ENCODE results near the gene CFAP221.

CFAP221 gene

DNA sequence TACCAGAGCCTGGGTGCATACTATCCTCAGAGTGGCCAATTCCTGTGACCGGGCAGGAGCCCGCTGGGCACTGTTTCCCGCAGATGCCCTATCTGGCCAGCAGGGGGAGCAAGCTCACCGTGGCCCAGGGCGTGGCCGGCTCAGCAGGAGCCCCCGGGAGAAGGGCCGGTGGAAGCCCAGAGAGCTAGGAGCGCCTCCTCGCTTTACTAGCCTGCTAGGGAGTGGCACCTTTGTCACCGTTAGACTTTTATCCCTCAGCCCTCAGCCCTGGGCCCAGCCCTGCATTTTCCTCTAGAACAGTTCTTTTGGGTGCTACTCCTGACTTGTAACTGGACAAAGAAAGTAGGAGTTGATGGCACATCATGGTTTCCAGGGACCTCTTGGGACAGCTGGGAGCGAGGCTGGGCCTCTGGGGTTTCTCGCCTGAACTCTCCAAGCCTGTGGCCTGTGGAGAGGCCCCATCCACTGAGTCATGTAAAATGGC lies 158.7 kb downstream of the CFAP221 start:
- peak; percentile 51 for DNase-seq

DNA sequence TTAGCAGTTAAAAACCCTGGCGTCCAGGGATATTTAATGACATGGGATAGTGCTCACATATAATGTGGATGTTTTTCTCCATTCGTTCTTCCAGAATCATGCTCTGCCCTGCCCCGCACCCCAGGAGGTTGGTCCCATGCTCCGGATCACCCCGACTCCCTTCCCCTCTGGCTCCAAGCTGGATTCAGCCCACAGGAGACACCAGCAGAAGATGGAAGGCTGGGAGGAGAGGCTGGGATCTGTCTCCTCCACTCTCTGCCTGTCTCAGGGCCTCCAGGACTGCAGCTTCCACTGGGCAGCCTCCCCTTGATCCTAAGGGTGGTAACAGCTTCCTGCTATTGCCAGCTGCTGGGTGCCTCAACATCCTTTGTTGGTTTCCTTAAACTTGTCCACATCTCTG lies 159.3 kb downstream of the CFAP221 start:
- no peak for DNase-seq

DNA sequence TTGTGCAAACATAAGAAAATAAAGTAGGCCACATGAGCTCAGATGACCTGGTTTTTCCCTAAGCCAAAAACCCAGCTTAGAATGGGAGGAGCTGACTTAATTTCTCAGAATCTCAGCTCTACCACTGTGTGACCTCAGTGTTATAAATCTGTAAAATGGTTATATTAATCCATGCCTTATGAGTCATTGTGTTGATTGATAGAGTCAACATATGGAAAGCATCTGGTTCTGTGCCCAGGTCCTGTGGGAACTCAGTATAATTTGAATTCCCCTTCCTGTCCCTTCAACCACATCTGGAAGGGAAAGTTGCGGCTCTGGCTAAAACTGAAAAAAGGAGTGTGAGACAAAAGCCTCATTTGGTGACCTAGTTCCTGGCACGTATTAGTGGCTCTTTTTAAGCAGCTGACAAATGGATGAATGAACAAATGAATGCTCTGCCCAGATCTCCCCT lies 160.4 kb downstream of the CFAP221 start:
- DNase-seq = no peak

DNA sequence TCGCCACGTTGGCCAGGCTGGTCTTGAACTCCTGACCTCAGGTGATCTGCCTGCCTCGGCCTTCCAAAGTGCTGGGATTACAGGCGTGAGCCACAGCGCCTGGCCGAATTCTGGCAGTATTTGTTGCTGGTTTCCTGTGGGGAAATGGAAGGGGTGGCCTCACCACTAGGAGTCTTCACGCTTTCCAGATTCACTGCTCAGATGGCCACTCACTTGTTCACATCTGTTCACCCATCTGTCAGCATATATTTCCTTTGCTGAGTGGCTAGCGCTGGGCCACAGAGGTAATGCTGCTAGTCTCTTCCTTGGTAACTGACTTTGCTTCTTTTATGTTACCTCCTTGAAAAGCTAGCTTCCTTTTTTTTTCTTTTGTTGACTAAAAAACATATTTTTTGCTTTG lies 162.0 kb downstream of the CFAP221 start:
- no peak for DNase-seq
